HEK293T (cell line): ENCODE results near the gene TSKS.

Source experiments
- CTCF ChIA-PET: fragments of 350-600 bp; formaldehyde crosslinking; extraction: SDS; loops from one replicate; lab custom pipeline; 2021; ENCODE audit warnings: antibody characterized with exemption, inconsistent platforms; lab: Yijun Ruan, JAX
- POLR2A ChIA-PET: fragments of 350-600 bp; formaldehyde crosslinking; extraction: SDS; loops from one replicate; lab custom pipeline; 2020; ENCODE audit warnings: antibody characterized with exemption, inconsistent platforms; lab: Yijun Ruan, JAX
- DNase-seq: peaks from one replicate; pipeline ENCODE4 v3.0.0; 2012; ENCODE audit warnings: mixed read lengths; ENCODE audit errors: extremely low spot score
- ARNT ChIP-seq: fragments of 450-650 bp; IDR thresholded peaks from 2 replicates; pipeline ENCODE4 v1.6.1; 2017; ENCODE audit warnings: mild to moderate bottlenecking
- BHLHE40 ChIP-seq: fragments of 450-650 bp; IDR thresholded peaks from 2 replicates; pipeline ENCODE4 v1.6.1; 2016; ENCODE audit warnings: mild to moderate bottlenecking, moderate library complexity, borderline replicate concordance
- CTBP1 ChIP-seq: fragments of 450-650 bp; IDR thresholded peaks from 2 replicates; pipeline ENCODE4 v1.6.1; 2016; ENCODE audit warnings: borderline replicate concordance
- ELF4 ChIP-seq: fragments of 450-650 bp; IDR thresholded peaks from 2 replicates; pipeline ENCODE4 v1.6.1; 2017; ENCODE audit warnings: antibody characterized with exemption
- FOXA1 ChIP-seq: fragments of 450-650 bp; IDR thresholded peaks from 2 replicates; pipeline ENCODE4 v1.6.1; 2016; ENCODE audit warnings: mild to moderate bottlenecking
- FOXK2 ChIP-seq: fragments of 450-650 bp; IDR thresholded peaks from 2 replicates; pipeline ENCODE4 v1.6.1; 2016; ENCODE audit warnings: mild to moderate bottlenecking
- FOXM1 ChIP-seq: fragments of 450-650 bp; IDR thresholded peaks from 2 replicates; pipeline ENCODE4 v1.6.1; 2017; ENCODE audit warnings: mild to moderate bottlenecking, borderline replicate concordance
- HDGF ChIP-seq: fragments of 450-650 bp; IDR thresholded peaks from 2 replicates; pipeline ENCODE4 v1.6.1; 2017; ENCODE audit warnings: antibody characterized with exemption, borderline replicate concordance
- L3MBTL2 ChIP-seq: fragments of 450-650 bp; conservative IDR thresholded peaks from 2 replicates; pipeline ENCODE4 v1.6.1; 2016; ENCODE audit warnings: mild to moderate bottlenecking
- LEF1 ChIP-seq: fragments of 450-650 bp; IDR thresholded peaks from 2 replicates; pipeline ENCODE4 v1.6.1; 2017; ENCODE audit warnings: mild to moderate bottlenecking, borderline replicate concordance
- NFRKB ChIP-seq: fragments of 450-650 bp; IDR thresholded peaks from 2 replicates; pipeline ENCODE4 v1.6.1; 2016; ENCODE audit warnings: mild to moderate bottlenecking, moderate library complexity
- SP1 ChIP-seq: fragments of 450-650 bp; IDR thresholded peaks from 2 replicates; pipeline ENCODE4 v1.6.1; 2017
- SUZ12 ChIP-seq: fragments of 450-650 bp; IDR thresholded peaks from 2 replicates; pipeline ENCODE4 v1.6.1; 2016; ENCODE audit warnings: mild to moderate bottlenecking
- TARDBP ChIP-seq: fragments of 450-650 bp; IDR thresholded peaks from 2 replicates; pipeline ENCODE4 v1.6.1; 2016
- ZNF384 ChIP-seq: fragments of 450-650 bp; IDR thresholded peaks from 2 replicates; pipeline ENCODE4 v1.6.1; 2016
- TF ChIP-seq, protein P1 (sequence below): fragments of 450-650 bp; IDR thresholded peaks from 2 replicates; pipeline ENCODE4 v1.6.1; 2016

The TSKS gene

DNA sequence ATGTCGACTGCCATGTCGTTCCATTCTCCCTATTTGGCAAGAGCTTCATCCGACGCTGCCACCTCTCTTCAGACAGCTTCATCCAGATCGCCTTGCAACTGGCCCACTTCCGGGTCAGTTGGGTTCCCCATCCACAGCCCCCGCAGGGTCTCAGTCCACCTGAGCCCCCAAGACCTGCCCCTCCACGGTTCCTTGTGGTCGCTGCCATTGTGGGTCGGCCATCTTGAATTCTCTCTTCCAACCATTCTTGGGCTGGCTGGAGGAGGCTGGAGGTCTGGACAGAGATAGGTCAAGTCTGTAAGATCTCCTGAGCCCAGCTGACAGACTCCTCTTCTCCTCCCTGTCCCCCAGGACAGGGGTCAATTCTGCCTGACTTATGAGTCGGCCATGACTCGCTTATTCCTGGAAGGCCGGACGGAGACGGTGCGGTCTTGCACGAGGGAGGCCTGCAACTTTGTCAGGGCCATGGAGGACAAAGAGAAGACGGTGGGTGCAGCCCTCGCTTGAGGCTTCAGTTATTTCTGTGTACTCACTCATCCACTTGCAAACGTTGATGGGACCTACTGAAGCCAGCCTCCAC, 52.6 kb downstream of the TSKS start:
- no peak for DNase-seq
- POLR2A ChIA-PET, result no interaction called here
- CTCF ChIA-PET, result no interaction called here
- TF ChIP-seq L3MBTL2, result no peak
- no peak for TF ChIP-seq BHLHE40
- TF ChIP-seq SUZ12, result no peak
- TF ChIP-seq, protein P1, sequence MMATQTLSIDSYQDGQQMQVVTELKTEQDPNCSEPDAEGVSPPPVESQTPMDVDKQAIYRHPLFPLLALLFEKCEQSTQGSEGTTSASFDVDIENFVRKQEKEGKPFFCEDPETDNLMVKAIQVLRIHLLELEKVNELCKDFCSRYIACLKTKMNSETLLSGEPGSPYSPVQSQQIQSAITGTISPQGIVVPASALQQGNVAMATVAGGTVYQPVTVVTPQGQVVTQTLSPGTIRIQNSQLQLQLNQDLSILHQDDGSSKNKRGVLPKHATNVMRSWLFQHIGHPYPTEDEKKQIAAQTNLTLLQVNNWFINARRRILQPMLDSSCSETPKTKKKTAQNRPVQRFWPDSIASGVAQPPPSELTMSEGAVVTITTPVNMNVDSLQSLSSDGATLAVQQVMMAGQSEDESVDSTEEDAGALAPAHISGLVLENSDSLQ, result no peak
- no peak for TF ChIP-seq FOXM1

DNA sequence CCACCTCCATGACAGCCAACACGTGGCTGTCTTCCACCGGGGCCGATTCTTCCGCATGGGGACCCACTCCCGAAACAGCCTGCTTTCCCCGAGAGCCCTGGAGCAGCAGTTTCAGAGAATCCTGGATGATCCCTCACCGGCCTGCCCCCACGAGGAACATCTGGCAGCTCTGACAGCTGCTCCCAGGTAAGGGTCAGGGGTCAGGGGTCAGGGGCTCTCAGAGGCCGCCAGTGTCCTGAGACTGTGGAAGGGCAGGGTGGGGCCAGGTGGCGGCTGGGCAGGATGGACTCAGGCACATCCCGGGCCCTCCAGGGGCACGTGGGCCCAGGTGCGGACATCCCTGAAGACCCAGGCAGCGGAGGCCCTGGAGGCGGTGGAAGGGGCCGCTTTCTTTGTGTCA, 57.2 kb downstream of the TSKS start:
- ChIA-PET POLR2A (no interaction called here), CTCF (no interaction called here)
- no peak for DNase-seq
- no peak for TF ChIP-seq NFRKB
- TF ChIP-seq, protein P1, result no peak
- TF ChIP-seq FOXM1, result no peak
- no peak for TF ChIP-seq L3MBTL2
- no peak for TF ChIP-seq ZNF384

DNA sequence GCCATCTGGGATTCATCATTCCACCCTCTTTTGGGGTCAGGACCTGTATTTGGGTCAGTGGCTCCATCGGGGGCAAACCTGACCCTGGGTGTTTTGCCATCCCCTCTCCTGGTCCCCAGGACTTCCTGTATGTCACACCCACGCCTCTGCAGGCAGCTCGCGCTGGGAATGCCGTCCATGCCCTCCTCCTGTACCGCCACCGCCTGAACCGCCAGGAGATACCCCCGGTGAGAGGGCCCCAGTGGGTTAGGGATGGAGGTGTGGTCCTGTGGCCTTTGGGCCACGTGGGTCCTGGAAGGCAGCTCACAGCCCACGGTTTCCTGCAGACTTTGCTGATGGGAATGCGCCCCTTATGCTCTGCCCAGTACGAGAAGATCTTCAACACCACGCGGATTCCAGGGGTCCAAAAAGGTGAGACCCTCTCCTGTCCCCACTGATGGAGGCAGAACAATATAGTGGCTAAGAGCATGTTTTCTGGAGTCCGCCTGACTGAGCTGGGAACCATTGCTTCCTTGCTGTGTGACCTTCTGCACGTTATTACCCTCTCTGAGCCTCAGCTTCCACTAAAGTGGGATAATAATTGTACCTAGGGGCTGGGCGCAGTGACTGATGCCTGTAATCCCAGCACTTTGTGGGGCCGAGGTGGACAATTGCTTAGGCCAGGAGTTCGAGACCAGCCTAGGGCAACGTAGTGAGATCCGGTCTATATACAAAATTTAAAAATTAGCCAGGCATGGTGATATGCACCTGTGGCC, 58.0 kb downstream of the TSKS start:
- CTCF ChIA-PET, result no interaction called here
- no peak for DNase-seq
- no peak for TF ChIP-seq L3MBTL2
- TF ChIP-seq NFRKB, result no peak
- no peak for TF ChIP-seq SP1
- TF ChIP-seq ARNT, result no peak
- TF ChIP-seq, protein P1, result no peak
- TF ChIP-seq ELF4, result no peak
- no peak for TF ChIP-seq FOXM1
- no peak for TF ChIP-seq BHLHE40
- TF ChIP-seq HDGF, result no peak
- no peak for TF ChIP-seq CTBP1
- TF ChIP-seq ZNF384, result no peak
- TF ChIP-seq TARDBP, result no peak
- POLR2A ChIA-PET, result no interaction called here

DNA sequence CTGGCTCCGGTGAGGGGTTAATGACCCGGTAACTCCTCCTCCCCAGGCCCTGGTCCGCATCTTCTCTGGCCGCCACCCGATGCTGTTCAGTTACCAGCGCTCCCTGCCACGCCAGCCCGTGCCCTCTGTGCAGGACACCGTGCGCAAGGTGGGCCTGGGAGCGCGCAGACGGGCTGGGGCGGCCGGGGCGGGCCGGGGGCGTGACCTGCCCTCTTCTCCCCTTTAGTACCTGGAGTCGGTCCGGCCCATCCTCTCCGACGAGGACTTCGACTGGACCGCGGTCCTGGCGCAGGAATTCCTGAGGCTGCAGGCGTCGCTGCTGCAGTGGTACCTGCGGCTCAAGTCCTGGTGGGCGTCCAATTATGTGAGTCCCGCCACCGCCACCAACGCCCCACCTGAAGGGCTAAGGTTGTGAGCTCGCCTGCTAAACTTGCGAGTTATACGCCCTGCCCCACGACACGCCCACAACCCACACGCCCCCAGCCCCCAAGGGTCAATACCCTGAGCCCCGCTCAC, 61.8 kb downstream of the TSKS start:
- no peak for DNase-seq
- no peak for TF ChIP-seq L3MBTL2
- TF ChIP-seq HDGF, result no peak
- TF ChIP-seq FOXK2, result no peak
- TF ChIP-seq FOXA1, result no peak
- TF ChIP-seq LEF1, result no peak
- no peak for TF ChIP-seq BHLHE40
- no peak for TF ChIP-seq ARNT
- no peak for TF ChIP-seq NFRKB
- no peak for TF ChIP-seq ZNF384
- TF ChIP-seq SUZ12, result no peak
- TF ChIP-seq TARDBP, result no peak
- TF ChIP-seq, protein P1, result no peak
- ChIA-PET POLR2A (no interaction called here), CTCF (no interaction called here)

DNA sequence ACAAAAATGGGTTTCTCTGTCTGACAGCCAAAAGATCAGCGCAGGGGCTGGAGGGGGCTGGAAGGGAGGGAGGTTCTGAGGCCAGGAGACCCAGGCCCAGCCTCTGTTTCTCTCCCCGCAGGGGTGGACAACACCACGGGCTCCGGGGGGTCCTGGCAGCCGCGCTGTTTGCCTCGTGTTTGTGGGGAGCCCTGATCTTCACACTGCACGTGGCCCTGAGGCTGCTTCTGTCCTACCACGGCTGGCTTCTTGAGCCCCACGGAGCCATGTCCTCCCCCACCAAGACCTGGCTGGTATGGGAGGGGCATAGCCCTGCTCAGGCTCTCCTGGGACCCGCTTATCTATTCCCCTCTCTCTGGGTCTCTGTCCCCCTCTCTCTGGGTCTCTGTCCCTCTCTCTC, 62.5 kb downstream of the TSKS start:
- TF ChIP-seq FOXA1 (no peak), NFRKB (no peak), ARNT (no peak), TARDBP (no peak), ZNF384 (no peak), L3MBTL2 (no peak), BHLHE40 (no peak), CTBP1 (no peak), FOXK2 (no peak), FOXM1 (no peak), ELF4 (no peak), HDGF (no peak), SP1 (no peak), LEF1 (no peak), SUZ12 (no peak)
- TF ChIP-seq, protein P1, result no peak
- POLR2A ChIA-PET, result interaction anchor here (1.9 kb wide), 1 partner anchor 17 kb away, joined by 6 read pairs; no protein-coding TSS in a partner anchor
- DNase-seq, result no peak
- CTCF ChIA-PET, result no interaction called here
